GM18508 (cell line): ENCODE data around the gene PTPN18.

Experiments
- ATAC-seq: cut with Tn5 transposase; IDR thresholded peaks from one replicate; pipeline ENCODE4 v1.9.1; 2021; ENCODE audit warnings: moderate number of reproducible peaks; ENCODE audit not compliant: insufficient read depth, unreplicated experiment

The PTPN18 gene

DNA sequence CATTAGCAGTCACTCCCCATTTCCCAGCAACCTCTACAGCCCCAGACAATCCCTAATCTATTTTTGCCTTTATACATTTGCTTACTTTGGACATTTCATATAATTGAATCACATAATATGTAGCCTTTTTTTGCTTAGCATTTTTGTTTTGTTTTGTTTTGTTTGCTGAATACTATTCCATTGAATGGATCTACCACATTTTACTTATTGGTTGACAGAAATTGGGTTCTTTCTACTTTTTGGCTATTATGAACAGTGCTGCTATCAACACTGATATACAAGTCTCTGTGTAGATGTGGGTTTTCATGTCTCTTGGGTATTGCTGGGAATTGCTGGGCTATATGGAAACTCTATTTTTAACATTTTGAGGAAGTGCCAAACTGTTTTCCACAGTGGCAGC, 7.6 kb downstream of the PTPN18 start:
- ATAC-seq, result no peak

GRCh38 chr2:130365075-130365474, 9.2 kb downstream of the PTPN18 start:
- ATAC-seq, result no peak

DNA sequence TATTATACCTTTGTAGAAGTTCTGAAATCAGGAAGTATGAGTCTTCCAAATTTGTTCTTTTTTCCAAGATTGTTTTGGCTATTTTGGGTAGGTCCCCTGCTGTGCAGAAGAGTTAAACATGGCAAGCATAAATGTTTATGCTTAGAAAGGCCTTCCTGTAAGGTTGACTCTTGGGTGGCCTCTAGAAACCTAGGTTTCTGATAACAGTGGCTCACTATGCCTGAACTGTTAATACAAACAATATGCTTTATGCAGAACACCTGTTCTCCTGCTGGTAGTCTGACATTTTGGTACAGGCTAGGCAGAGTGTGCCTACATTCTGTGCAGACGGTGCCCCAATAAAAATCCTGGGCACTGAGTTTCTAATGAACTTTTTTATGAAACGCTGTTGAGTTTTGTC, 10.1 kb downstream of the PTPN18 start:
- no peak for ATAC-seq

- ATAC-seq, result no peak
Observed at GRCh38 chr2:130366720-130367119, 10.9 kb downstream of the PTPN18 start.

- no peak for ATAC-seq
Observed at GRCh38 chr2:130368786-130369185, 12.9 kb downstream of the PTPN18 start.

- ATAC-seq, result no peak
Observed at GRCh38 chr2:130369311-130369964, 13.6 kb downstream of the PTPN18 start.

GRCh38 chr2:130369965-130370341, 14.1 kb downstream of the PTPN18 start:
- no peak for ATAC-seq

DNA sequence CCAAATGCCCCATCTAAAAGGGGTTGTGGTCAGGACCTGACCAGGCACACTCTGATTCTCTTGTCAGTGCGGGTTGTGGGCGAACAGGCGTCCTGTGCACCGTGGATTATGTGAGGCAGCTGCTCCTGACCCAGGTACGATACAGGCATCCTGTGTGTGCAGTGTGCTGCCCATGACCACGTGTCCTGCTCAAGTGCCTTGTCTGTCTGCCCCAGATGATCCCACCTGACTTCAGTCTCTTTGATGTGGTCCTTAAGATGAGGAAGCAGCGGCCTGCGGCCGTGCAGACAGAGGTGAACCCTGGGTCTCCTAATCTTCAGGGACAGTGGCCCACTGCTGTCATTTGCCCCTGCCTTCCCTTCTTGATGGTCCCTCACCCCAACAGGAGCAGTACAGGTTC, 14.6 kb downstream of the PTPN18 start:
- ATAC-seq, result no peak

DNA sequence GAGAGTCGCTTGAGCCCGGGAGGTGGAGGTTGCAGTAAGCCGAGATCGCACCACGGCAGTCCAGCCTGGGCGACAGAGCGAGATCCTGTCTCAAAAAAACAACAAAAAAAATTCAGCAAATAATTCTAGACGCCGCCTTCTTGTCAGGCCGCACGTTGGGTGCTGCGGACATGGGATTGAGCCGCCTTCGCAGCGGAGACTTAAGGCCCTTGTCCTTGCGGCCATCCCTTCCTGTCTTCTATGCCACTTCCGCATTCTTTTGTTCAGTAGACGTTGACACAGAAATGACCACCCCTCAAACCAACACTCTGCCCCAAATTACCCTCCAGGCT, 15.8 kb downstream of the PTPN18 start:
- ATAC-seq, result peak; percentile 20

DNA sequence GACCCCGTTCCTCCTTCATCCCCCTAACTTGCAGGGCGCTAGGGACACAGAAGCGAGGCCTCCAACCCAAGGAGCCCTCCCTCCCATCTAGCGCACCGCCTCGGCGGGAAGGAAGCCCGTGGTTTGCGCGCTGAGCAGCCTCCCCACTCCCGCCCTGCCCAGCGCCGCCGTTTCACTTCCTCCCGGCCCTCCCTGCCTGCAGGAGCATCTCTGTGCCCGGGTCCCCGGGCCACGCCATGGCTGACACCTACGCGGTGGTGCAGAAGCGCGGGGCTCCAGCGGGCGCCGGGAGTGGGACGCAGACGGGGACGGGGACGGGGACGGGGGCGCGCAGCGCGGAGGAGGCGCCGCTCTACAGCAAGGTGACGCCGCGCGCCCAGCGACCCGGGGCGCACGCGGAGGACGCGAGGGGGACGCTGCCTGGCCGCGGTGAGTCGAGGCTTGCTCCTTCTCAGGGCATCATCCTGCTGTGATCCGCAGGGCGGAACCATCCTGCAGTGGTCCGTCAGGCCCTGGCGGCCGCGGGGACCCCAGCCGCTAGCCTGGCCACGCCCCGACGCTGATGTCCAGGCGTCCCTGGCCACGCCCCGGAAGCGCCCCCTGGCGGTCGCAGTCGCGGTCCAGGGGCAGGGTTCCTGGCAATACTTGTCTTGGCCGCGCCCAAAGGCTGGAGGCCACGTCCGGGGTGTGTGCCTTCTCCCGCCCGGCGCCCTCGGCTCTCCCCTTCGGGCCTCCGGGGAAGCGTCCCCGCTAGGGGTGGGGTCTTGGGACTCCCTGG, 16.4 kb downstream of the PTPN18 start:
- ATAC-seq, result peak; percentile 46

DNA sequence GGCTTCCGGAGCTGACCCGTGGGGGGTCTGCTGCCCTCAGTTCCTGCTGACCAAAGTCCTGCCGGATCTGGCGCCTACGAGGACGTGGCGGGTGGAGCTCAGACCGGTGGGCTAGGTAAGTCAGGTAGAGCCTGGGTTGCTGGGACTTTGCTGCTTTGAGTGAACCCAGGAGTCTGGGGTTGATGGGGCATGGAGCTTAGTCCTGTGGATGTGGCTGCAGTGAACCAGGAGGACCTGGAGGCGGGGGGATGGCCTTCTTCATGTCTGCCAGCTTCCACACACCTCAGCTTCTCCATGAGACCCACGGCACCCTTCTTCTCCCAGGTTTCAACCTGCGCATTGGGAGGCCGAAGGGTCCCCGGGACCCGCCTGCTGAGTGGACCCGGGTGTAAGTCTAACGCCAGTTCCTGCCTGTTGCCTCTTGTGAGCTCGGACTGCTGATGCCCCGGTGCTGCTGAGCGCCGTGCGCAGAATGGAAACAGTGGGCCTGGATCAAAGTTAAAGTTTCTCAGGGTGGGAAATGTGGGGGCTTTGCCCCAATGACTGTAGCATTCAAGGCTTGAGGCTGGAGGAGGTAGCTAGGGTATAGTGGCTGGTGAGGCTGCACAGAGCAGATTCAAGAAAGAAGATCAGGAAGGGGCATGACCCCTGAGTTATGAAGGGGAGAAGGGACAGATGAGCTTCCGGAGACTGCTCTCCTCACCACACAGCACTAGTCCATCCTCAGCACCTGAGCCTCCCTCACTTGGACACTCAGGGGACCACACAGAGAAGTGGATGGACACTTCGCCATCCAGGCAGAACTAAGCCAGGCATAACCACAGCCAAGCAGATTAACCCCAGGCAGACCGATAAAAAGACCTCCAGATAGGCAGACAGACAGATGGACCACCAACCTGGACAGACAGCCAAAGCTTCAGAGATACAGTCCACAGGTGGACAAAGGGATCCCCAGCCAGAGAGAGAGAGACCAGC, 17.3 kb downstream of the PTPN18 start:
- no peak for ATAC-seq

DNA sequence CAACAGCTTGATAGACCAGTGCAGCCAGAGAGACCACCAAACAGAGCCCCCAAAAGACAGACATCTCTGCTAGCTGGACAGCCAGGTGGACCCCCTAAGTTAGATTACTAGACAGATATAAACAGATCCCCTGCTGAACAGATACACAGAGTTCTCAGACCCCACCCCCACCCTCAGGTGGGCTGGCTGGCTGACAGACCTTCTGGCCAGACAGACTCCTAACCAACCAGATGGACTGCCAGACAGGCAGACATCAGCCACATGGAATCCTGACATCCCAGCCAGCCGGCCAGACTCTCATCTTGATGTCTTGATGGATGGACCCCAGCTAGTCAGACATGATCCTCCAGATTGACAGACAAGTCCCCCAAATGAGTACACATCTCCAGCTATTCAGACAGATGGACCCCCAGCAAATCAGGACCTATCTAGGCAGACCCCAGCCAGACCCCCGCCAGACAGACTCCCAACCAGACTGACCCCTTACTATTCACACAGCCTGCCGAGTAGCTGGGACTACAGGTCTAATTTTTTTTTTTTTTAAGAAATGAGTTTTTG, 18.0 kb downstream of the PTPN18 start:
- ATAC-seq, result no peak

DNA sequence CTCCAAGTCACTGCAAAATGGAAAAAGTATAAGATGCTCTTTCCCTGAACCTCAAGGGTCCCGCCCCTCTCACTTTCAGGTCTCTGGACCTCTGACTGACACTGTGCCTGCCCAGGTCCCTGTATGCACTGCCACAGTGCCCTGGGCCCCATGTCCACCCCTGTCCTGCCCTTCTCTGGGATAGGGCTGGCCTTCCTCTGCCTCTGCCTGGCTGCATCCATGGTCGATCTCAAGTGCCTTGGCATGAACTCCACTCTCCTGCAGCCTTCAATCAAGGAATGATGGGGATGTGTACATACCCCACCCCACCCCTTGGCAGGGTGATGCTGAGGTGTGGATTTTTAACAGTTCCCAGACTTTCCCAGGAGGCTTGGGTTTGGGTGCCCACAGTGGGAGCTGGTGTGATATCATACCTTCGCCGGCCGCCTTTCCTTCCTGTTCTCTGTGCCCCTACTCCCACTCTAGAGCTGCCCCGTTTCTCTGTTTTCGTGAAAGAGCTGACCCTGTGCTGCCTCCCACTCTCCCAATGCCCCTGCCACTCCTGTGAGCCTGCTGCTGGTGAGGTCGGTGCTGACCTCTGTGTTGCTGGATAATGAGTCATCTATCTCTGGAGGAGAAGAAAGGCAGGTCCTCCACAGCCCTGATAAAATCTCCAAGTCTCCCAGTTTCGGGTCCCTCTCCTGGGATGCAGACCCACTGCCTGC, 18.9 kb downstream of the PTPN18 start:
- ATAC-seq, result no peak

GRCh38 chr2:130375291-130376266, 19.7 kb downstream of the PTPN18 start:
- no peak for ATAC-seq

- peak; percentile 35 for ATAC-seq
Observed at GRCh38 chr2:130376433-130377293, 20.8 kb downstream of the PTPN18 start.

- ATAC-seq, result no peak
Observed at GRCh38 chr2:130377491-130377890, 21.6 kb downstream of the PTPN18 start.

- no peak for ATAC-seq
Observed at GRCh38 chr2:130378206-130378897, 22.5 kb downstream of the PTPN18 start.

DNA sequence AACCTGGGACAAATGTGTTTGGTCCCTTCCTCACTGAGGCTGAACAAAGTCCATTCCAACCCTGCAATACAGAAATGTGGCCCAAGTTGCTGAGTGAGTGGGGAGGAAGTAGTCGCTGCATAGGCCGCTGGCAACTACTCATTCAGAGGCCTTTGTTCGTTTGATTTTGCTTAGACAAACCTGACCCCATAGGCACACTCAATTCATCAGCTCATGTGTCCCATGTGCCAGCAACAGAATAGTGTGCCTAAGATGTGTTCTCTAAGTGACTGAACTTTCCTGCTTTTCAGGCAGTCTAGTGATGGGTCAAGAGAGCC, 23.0 kb downstream of the PTPN18 start:
- ATAC-seq, result no peak
